ENCODE results near the gene SP2. TPM values are rescaled to one million over a fixed set of nuclear protein-coding genes. Genes with fewer than 3 reads are reported as not detected.

The SP2 gene
- total and polyA plus RNA-seq, 2 of the 13 experiments (the other 11 are each of a cell fraction or from before 2014, with no cell fraction given): 1.4 to 4.8 TPM

DNA sequence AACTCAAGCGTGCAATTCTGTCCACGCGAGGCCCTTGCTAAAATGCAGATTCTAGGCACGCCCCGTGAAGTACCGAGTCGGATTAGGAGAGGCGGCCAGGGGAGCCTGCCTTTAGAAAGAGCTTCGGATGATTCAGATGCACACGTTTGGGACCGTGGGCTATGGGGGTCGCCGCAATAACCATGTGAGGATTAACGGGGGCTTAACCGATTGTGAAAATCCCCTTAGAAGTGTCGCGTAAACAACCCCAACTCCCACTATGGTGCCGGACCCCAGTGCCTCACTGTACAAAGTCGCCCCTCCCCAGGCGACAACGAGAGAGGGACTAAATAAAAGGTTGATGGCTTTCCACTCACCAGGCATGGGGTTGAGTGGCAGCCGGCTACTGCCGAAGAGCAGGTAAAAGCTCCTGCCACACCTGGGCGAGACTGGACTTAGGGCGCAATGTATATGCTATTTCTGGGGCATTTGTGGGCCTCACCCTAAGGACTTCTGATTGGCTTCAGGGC, 635 bp upstream of the SP2 start (continued):
- TF ChIP-seq SRSF9 (IDR thresholded peaks at IDR 0.05; ENCODE audit: borderline replicate concordance, insufficient read depth, low read depth, low read length, poor library complexity, severe bottlenecking): no peak
- peak; percentile 60; the same call in 1 of the 2 replicates for TF ChIP-seq TGIF2 (CRISPR knock-in tag; IDR thresholded peaks at IDR 0.05)
- TF ChIP-seq GPBP1L1 (CRISPR knock-in tag; IDR thresholded peaks at IDR 0.05): no peak
- no peak for TF ChIP-seq PRMT3 (CRISPR knock-in tag; IDR thresholded peaks at IDR 0.05; ENCODE audit: borderline replicate concordance, low read depth)
- no peak for TF ChIP-seq ZNF44 (CRISPR knock-in tag; IDR thresholded peaks at IDR 0.05)
- TF ChIP-seq CENPX (CRISPR knock-in tag; IDR thresholded peaks at IDR 0.05): no peak
- TF ChIP-seq, protein P1, sequence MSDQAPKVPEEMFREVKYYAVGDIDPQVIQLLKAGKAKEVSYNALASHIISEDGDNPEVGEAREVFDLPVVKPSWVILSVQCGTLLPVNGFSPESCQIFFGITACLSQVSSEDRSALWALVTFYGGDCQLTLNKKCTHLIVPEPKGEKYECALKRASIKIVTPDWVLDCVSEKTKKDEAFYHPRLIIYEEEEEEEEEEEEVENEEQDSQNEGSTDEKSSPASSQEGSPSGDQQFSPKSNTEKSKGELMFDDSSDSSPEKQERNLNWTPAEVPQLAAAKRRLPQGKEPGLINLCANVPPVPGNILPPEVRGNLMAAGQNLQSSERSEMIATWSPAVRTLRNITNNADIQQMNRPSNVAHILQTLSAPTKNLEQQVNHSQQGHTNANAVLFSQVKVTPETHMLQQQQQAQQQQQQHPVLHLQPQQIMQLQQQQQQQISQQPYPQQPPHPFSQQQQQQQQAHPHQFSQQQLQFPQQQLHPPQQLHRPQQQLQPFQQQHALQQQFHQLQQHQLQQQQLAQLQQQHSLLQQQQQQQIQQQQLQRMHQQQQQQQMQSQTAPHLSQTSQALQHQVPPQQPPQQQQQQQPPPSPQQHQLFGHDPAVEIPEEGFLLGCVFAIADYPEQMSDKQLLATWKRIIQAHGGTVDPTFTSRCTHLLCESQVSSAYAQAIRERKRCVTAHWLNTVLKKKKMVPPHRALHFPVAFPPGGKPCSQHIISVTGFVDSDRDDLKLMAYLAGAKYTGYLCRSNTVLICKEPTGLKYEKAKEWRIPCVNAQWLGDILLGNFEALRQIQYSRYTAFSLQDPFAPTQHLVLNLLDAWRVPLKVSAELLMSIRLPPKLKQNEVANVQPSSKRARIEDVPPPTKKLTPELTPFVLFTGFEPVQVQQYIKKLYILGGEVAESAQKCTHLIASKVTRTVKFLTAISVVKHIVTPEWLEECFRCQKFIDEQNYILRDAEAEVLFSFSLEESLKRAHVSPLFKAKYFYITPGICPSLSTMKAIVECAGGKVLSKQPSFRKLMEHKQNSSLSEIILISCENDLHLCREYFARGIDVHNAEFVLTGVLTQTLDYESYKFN (CRISPR knock-in tag; conservative IDR thresholded peaks at IDR 0.05): no peak
- no peak for TF ChIP-seq MTERF4 (CRISPR knock-in tag; IDR thresholded peaks at IDR 0.05)
- no peak for TF ChIP-seq NCOR1 (IDR thresholded peaks at IDR 0.05; ENCODE audit: borderline replicate concordance, low read length)
- no peak for TF ChIP-seq E2F5 (CRISPR knock-in tag; conservative IDR thresholded peaks at IDR 0.05)
- TF ChIP-seq ELF4 (CRISPR knock-in tag; IDR thresholded peaks at IDR 0.05; ENCODE audit: borderline replicate concordance): no peak
- peak; percentile 75 for TF ChIP-seq ZNF350 (CRISPR knock-in tag; IDR thresholded peaks at IDR 0.05; ENCODE audit: borderline replicate concordance, low read depth)
- no peak for TF ChIP-seq HNRNPUL1 (IDR thresholded peaks at IDR 0.05; ENCODE audit: low read depth, low read length)
- no peak for TF ChIP-seq MED8 (CRISPR knock-in tag; IDR thresholded peaks at IDR 0.05; ENCODE audit: insufficient replicate concordance)
- no peak for TF ChIP-seq GABPA (IDR thresholded peaks at IDR 0.05; ENCODE audit: low read depth, low read length)
- TF ChIP-seq GABPA (CRISPR knock-in tag; IDR thresholded peaks at IDR 0.05; ENCODE audit: low read depth): no peak
- no peak for TF ChIP-seq TOE1 (CRISPR knock-in tag; IDR thresholded peaks at IDR 0.05)
- TF ChIP-seq, protein P2, sequence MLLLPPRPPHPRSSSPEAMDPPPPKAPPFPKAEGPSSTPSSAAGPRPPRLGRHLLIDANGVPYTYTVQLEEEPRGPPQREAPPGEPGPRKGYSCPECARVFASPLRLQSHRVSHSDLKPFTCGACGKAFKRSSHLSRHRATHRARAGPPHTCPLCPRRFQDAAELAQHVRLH (CRISPR knock-in tag; IDR thresholded peaks at IDR 0.05; ENCODE audit: borderline replicate concordance, low read depth): peak; percentile 72; the same call in 1 of the 2 replicates
- TF ChIP-seq SIN3B (IDR thresholded peaks at IDR 0.05; ENCODE audit: low read length): no peak
- TF ChIP-seq TRAFD1 (CRISPR knock-in tag; IDR thresholded peaks at IDR 0.05; ENCODE audit: borderline replicate concordance): no peak

Measured in HepG2 (cell line).